ENCODE measurements around the gene NOP10.

DNA sequence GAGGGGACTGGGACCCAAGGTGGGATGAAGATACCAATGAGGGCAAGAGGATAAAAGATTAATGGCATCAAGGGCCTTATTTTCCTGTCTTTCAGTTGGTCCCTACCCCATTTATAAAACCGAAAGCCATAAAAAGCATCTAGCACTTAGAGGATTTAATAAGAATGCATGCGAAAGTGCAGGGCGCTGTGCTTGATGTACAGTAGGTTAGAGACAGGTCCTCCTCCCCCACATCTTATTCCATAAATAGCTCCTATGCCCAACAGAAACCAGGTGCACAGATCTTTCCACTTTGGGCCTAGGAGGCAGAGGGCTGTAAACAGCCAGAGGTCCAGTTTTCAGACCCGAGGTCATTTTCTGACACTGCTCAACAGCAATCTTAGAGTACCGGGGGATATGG is 22.9 kb upstream of the NOP10 start:
- TF ChIP-seq, protein P1, sequence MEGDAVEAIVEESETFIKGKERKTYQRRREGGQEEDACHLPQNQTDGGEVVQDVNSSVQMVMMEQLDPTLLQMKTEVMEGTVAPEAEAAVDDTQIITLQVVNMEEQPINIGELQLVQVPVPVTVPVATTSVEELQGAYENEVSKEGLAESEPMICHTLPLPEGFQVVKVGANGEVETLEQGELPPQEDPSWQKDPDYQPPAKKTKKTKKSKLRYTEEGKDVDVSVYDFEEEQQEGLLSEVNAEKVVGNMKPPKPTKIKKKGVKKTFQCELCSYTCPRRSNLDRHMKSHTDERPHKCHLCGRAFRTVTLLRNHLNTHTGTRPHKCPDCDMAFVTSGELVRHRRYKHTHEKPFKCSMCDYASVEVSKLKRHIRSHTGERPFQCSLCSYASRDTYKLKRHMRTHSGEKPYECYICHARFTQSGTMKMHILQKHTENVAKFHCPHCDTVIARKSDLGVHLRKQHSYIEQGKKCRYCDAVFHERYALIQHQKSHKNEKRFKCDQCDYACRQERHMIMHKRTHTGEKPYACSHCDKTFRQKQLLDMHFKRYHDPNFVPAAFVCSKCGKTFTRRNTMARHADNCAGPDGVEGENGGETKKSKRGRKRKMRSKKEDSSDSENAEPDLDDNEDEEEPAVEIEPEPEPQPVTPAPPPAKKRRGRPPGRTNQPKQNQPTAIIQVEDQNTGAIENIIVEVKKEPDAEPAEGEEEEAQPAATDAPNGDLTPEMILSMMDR (conservative IDR thresholded peaks at IDR 0.05) = no peak
- TF ChIP-seq EZH2 (IDR thresholded peaks at IDR 0.05; ENCODE audit: low read depth) = no peak

Measured in PC-9 (cell line).